Neural progenitor cell (in vitro differentiated cells): ENCODE data around the gene CNTROB. TPM values are rescaled to one million over a fixed set of nuclear protein-coding genes. Genes with fewer than 3 reads are reported as not detected.
A peak's percentile ranks its signal among the peaks of the same experiment; 100 is the strongest.

Source experiments
- DNase-seq: peaks from one replicate; pipeline ENCODE4 v3.0.0-alpha.2; 2016; ENCODE audit warnings: low spot score
- H2AFZ ChIP-seq: fragments of 200-600 bp; sonication (generic); replicated peaks from 2 replicates; pipeline ENCODE4 v1.6.1; 2016; ENCODE audit warnings: antibody characterized with exemption
- H3F3A ChIP-seq: fragments of 200-600 bp; sonication (generic); 2 replicates; pipeline ENCODE4 v1.6.1; 2016; ENCODE audit warnings: antibody characterized with exemption, low read depth
- H3K27ac ChIP-seq: fragments of 200-600 bp; sonication (generic); 2 replicates; pipeline ENCODE4 v1.5.1; 2016; ENCODE audit warnings: mild to moderate bottlenecking
- H3K27me3 ChIP-seq: fragments of 200-600 bp; sonication (generic); 2 replicates; pipeline ENCODE4 v1.6.1; 2016; ENCODE audit warnings: mild to moderate bottlenecking, moderate library complexity
- H3K36me3 ChIP-seq: fragments of 200-600 bp; sonication (generic); 2 replicates; pipeline ENCODE4 v1.5.1; 2016
- H3K4me1 ChIP-seq: fragments of 200-600 bp; sonication (generic); 2 replicates; pipeline ENCODE4 v1.6.1; 2016; ENCODE audit warnings: mixed run types
- H3K4me2 ChIP-seq: fragments of 200-600 bp; sonication (generic); 2 replicates; pipeline ENCODE4 v1.6.1; 2016
- H3K4me3 ChIP-seq: fragments of 200-600 bp; sonication (generic); 2 replicates; pipeline ENCODE4 v1.5.1; 2016
- H3K79me2 ChIP-seq: fragments of 200-600 bp; sonication (generic); 2 replicates; pipeline ENCODE4 v1.6.1; 2016; ENCODE audit warnings: low read depth
- H3K9ac ChIP-seq: fragments of 200-600 bp; sonication (generic); 2 replicates; pipeline ENCODE4 v1.6.1; 2016
- H3K9me3 ChIP-seq: fragments of 200-600 bp; sonication (generic); 2 replicates; pipeline ENCODE4 v1.5.1; 2016; ENCODE audit warnings: low read depth
- H4K20me1 ChIP-seq: fragments of 200-600 bp; sonication (generic); 2 replicates; pipeline ENCODE4 v1.6.1; 2016; ENCODE audit warnings: low read depth
- H3K27ac Mint-ChIP-seq: 3 replicates; pipeline ENCODE4 v1.8.0; 2021; ENCODE audit warnings: mixed read lengths
- H3K27me3 Mint-ChIP-seq: 2 replicates; pipeline ENCODE4 v1.8.0; 2022; ENCODE audit warnings: low read depth, mild to moderate bottlenecking, inconsistent platforms, moderate library complexity, mixed read lengths; ENCODE audit not compliant: insufficient read depth
- H3K36me3 Mint-ChIP-seq: 3 replicates; pipeline ENCODE4 v1.8.0; 2021; ENCODE audit warnings: mixed read lengths
- H3K4me1 Mint-ChIP-seq: 3 replicates; pipeline ENCODE4 v1.8.0; 2021; ENCODE audit warnings: mixed read lengths
- H3K4me3 Mint-ChIP-seq: 3 replicates; pipeline ENCODE4 v1.8.0; 2021; ENCODE audit warnings: mild to moderate bottlenecking, moderate library complexity, mixed read lengths
- H3K9me3 Mint-ChIP-seq: 3 replicates; pipeline ENCODE4 v1.8.0; 2020; ENCODE audit warnings: mixed read lengths
- EZH2 ChIP-seq: fragments of 200-600 bp; sonication (generic); IDR thresholded peaks from 2 replicates; pipeline ENCODE4 v1.6.1; 2017; ENCODE audit warnings: antibody characterized with exemption, mild to moderate bottlenecking, moderate library complexity
- EZH2phosphoT487 ChIP-seq: fragments of 200-600 bp; sonication (generic); IDR thresholded peaks from 2 replicates; pipeline ENCODE4 v1.6.1; 2017; ENCODE audit warnings: antibody characterized with exemption
- total RNA-seq: library from RNA; depleted of rRNA; stranded (reverse); fragments of >200 nt; gene quantifications from 2 replicates; pipeline ENCODE4 v1.2.3, GENCODE V29; 2015; ENCODE audit warnings: low replicate concordance
- TF ChIP-seq, protein P1 (sequence below): fragments of 200-600 bp; sonication (generic); IDR thresholded peaks from 2 replicates; pipeline ENCODE4 v1.5.1; 2017; ENCODE audit warnings: antibody characterized with exemption, mild to moderate bottlenecking

Gene CNTROB, protein sequence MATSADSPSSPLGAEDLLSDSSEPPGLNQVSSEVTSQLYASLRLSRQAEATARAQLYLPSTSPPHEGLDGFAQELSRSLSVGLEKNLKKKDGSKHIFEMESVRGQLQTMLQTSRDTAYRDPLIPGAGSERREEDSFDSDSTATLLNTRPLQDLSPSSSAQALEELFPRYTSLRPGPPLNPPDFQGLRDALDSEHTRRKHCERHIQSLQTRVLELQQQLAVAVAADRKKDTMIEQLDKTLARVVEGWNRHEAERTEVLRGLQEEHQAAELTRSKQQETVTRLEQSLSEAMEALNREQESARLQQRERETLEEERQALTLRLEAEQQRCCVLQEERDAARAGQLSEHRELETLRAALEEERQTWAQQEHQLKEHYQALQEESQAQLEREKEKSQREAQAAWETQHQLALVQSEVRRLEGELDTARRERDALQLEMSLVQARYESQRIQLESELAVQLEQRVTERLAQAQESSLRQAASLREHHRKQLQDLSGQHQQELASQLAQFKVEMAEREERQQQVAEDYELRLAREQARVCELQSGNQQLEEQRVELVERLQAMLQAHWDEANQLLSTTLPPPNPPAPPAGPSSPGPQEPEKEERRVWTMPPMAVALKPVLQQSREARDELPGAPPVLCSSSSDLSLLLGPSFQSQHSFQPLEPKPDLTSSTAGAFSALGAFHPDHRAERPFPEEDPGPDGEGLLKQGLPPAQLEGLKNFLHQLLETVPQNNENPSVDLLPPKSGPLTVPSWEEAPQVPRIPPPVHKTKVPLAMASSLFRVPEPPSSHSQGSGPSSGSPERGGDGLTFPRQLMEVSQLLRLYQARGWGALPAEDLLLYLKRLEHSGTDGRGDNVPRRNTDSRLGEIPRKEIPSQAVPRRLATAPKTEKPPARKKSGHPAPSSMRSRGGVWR
- 21.2 and 48.8 TPM in 2 replicates for total RNA-seq

- Histone ChIP-seq H3K4me2 (peak within 1 kb of the TSS; percentile 88), H3K27ac (no peak within 1 kb of the TSS), H2AFZ (peak within 1 kb of the TSS; percentile 79), H3K27me3 (peaks cover 28% of the 10 kb centered on the region), H3K4me3 (peak within 1 kb of the TSS; percentile 73), H3K9ac (peak within 1 kb of the TSS; percentile 63), H3K79me2 (peaks cover 10% of the 10 kb centered on the region), H3K4me1 (peaks cover 9% of the 10 kb centered on the region), H3K9me3 (no peaks in the 10 kb centered on the region), H3K36me3 (no peaks in the 10 kb centered on the region), H4K20me1 (peaks cover 21% of the 10 kb centered on the region), H3F3A (no peaks in the 10 kb centered on the region)
- H3K4me1 Mint-ChIP-seq = peaks cover 50% of the 10 kb centered on the region
- peak within 1 kb of the TSS; percentile 97 for H3K27ac Mint-ChIP-seq
- no peak for TF ChIP-seq EZH2phosphoT487
- no peak for TF ChIP-seq EZH2
- TF ChIP-seq, protein P1, sequence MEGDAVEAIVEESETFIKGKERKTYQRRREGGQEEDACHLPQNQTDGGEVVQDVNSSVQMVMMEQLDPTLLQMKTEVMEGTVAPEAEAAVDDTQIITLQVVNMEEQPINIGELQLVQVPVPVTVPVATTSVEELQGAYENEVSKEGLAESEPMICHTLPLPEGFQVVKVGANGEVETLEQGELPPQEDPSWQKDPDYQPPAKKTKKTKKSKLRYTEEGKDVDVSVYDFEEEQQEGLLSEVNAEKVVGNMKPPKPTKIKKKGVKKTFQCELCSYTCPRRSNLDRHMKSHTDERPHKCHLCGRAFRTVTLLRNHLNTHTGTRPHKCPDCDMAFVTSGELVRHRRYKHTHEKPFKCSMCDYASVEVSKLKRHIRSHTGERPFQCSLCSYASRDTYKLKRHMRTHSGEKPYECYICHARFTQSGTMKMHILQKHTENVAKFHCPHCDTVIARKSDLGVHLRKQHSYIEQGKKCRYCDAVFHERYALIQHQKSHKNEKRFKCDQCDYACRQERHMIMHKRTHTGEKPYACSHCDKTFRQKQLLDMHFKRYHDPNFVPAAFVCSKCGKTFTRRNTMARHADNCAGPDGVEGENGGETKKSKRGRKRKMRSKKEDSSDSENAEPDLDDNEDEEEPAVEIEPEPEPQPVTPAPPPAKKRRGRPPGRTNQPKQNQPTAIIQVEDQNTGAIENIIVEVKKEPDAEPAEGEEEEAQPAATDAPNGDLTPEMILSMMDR = no peak
- peak within 1 kb of the TSS; percentile 99 for H3K4me3 Mint-ChIP-seq
- H3K27me3 Mint-ChIP-seq = peaks cover 7% of the 10 kb centered on the region
- H3K9me3 Mint-ChIP-seq = no peaks in the 10 kb centered on the region
- peaks cover 18% of the 10 kb centered on the region for H3K36me3 Mint-ChIP-seq
- peak; percentile 98 for DNase-seq
Measured at GRCh38 chr17:7931709-7932482, at the start of gene CNTROB, which contains the start of gene TRAPPC1. TSS of gene CNTROB (plus strand) at chr17:7932206. CDS start at chr17:7933080, 874 bp downstream. TSS of gene TRAPPC1 (minus strand) at chr17:7931946. CDS start at chr17:7931829, 117 bp downstream.

DNA sequence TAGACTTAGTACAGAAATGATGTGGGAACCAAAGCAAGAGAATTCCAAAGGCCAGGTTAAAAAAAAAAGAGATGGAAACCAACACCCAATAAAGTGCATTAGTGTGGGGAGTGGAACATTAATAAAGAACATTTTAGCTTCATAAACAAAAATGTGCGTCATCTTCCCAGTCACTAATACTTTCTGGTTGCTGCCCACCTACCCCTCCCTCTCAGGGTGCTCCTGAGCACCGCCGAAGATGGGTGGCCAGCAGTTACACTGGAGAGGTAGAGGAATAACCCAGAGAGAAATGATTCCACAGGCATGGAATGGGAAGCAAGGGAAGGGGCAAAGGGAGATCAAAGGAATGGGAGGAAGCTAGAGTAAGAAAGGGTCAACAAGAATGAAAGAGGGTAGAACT lies 49.4 kb upstream of the CNTROB start:
- Mint-ChIP-seq H3K4me1 (peaks cover 2% of the 10 kb centered on the region), H3K9me3 (no peaks in the 10 kb centered on the region), H3K27ac (no peak overlapping the region), H3K36me3 (no peaks in the 10 kb centered on the region), H3K27me3 (peaks cover 3% of the 10 kb centered on the region), H3K4me3 (no peak overlapping the region)
- Histone ChIP-seq H3K4me3 (no peak overlapping the region), H2AFZ (no peak overlapping the region), H3K9me3 (no peaks in the 10 kb centered on the region), H3K4me2 (no peak overlapping the region), H3F3A (peaks cover 39% of the 10 kb centered on the region), H4K20me1 (peaks cover 5% of the 10 kb centered on the region), H3K27ac (no peak overlapping the region), H3K27me3 (peaks cover 12% of the 10 kb centered on the region), H3K4me1 (peaks cover 27% of the 10 kb centered on the region), H3K36me3 (no peaks in the 10 kb centered on the region), H3K79me2 (no peaks in the 10 kb centered on the region), H3K9ac (no peak overlapping the region)
- no peak for DNase-seq
- TF ChIP-seq, protein P1 = no peak

DNA sequence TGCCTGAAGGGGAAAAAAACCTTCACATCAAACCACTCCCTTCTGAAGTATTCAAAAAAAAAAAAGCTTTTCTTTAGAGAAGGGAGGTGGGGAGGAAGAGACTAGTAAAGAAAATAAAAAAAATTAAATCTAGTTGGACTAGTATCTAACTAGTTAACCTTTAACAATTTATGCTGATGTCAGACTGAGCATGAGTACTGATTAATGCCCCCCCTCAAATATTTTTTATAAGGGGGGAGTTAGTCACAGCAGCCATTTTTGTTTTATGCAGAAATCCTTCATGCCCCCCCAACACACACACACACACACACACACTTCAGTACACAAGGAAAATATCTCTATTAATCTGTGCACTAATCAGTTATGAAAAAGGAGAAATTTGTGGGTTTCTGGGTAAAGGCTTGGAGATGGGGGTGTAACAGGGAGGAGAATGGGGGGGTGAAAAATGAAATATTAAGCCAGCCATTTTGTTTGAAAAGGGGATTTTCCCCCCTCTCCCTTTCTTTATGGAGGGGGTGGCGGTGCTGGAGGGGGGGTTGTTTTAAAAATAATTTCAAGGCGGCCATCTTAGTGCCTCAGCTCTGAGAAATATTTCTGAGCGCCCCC lies 48.1 kb upstream of the CNTROB start:
- Histone ChIP-seq H3K4me3 (peak overlapping the region; percentile 88), H3K4me1 (peaks cover 40% of the 10 kb centered on the region), H3K27ac (no peak overlapping the region), H3K9me3 (no peaks in the 10 kb centered on the region), H3K9ac (no peak overlapping the region), H3F3A (peaks cover 52% of the 10 kb centered on the region), H3K79me2 (no peaks in the 10 kb centered on the region), H2AFZ (no peak overlapping the region), H3K27me3 (peaks cover 12% of the 10 kb centered on the region), H3K36me3 (no peaks in the 10 kb centered on the region), H4K20me1 (peaks cover 5% of the 10 kb centered on the region), H3K4me2 (peak overlapping the region; percentile 74)
- Mint-ChIP-seq H3K4me1 (peaks cover 2% of the 10 kb centered on the region), H3K4me3 (peak overlapping the region; percentile 86), H3K27me3 (peaks cover 3% of the 10 kb centered on the region), H3K36me3 (no peaks in the 10 kb centered on the region), H3K27ac (peak overlapping the region; percentile 74), H3K9me3 (no peaks in the 10 kb centered on the region)
- no peak for DNase-seq
- TF ChIP-seq EZH2 (no peak), EZH2phosphoT487 (no peak)
- TF ChIP-seq, protein P1 = no peak
